Measurements from ENCODE around the gene ATP7A. TPM values are rescaled to one million over a fixed set of nuclear protein-coding genes. Genes with fewer than 3 reads are reported as not detected.

The ATP7A gene
- polyA plus RNA-seq, 1 of the 3 experiments (the other 2 are of a cell fraction): 1.7 TPM

DNA sequence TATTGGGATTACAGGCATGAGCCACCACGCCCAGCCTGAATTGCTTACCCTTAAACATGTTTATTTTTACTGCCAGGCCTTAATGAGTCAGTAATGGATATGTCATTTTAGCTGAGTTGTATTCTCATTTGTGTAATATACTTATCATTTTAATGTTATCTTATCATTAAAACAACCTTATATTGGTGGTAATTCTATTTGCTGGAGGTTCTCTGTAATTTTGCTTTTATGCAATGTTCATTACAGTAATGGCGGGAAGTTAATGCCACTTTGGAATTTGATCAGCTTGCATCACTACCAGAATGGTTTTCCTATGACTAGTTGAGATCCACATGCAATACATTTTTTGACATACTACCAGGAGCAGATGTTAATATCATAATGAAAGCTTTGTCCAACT lies 65.3 kb downstream of the ATP7A start:
- Histone ChIP-seq H3K79me2 (ENCODE audit: insufficient read depth) (no peaks in the 10 kb centered on the region), H3K9me2 (no peaks in the 10 kb centered on the region), H4K20me1 (ENCODE audit: insufficient read depth) (no peaks in the 10 kb centered on the region; the same call in 1 of the 2 replicates), H3K27ac (ENCODE audit: low read depth in 2 of 2, low read length in 1 of 2) (peak overlapping the region in 1 of 2 experiments; percentile 41; a peak in 2 of 4 replicates), H3F3A (replicated peaks; ENCODE audit: insufficient read depth) (no peaks in the 10 kb centered on the region), H3K36me3 (replicated peaks in 1 of 2; ENCODE audit: control insufficient read depth in 1 of 2, insufficient read depth in 2 of 2, low read length in 1 of 2) (no peaks in the 10 kb centered on the region), H3K9me3 (no peaks in the 10 kb centered on the region), H3K4me2 (no peak overlapping the region), H2AFZ (ENCODE audit: low read depth) (no peak overlapping the region), H3K9ac (no peak overlapping the region), H3K4me1 (ENCODE audit: control insufficient read depth in 1 of 2, insufficient read depth in 2 of 2, low read depth in 1 of 2, low read length in 1 of 2) (peaks cover 0 to 2% of the 10 kb centered on the region in 2 experiments; a peak in 2 of 4 replicates), H3K4me3 (ENCODE audit: low read depth in 2 of 2, low read length in 1 of 2) (no peak overlapping the region), H3K27me3 (ENCODE audit: insufficient read depth) (no peaks in the 10 kb centered on the region)
- 59% methylated on average over 2 of the region's 2 CpGs for WGBS (ENCODE audit: low lambda C conversion rate)
- POLR2A ChIA-PET: no interaction called here
- no peak for DNase-seq
- CTCF ChIA-PET: interaction anchor here (1.1 kb wide), 1 partner anchor 35 kb away, joined by 3 read pairs; no protein-coding TSS in a partner anchor
- TF ChIP-seq FOXM1 (IDR thresholded peaks at IDR 0.05; ENCODE audit: low read depth) (no peak), EP300 (IDR thresholded peaks at IDR 0.05; ENCODE audit: borderline replicate concordance in 1 of 2, low read depth in 1 of 2, low read length in 1 of 2) (no peak), TAF1 (IDR thresholded peaks at IDR 0.05; ENCODE audit: borderline replicate concordance, low read depth, low read length) (no peak), FOXJ3 (CRISPR knock-in tag; IDR thresholded peaks at IDR 0.05) (no peak), JUND (IDR thresholded peaks at IDR 0.05) (no peak), RFX5 (IDR thresholded peaks at IDR 0.05; ENCODE audit: low read length) (no peak), SIN3A (IDR thresholded peaks at IDR 0.05; ENCODE audit: borderline replicate concordance, low read depth, low read length) (no peak), MEF2A (IDR thresholded peaks at IDR 0.05; ENCODE audit: borderline replicate concordance, low read depth) (no peak), GABPA (IDR thresholded peaks at IDR 0.05; ENCODE audit: low read depth) (no peak), ELF1 (IDR thresholded peaks at IDR 0.05) (no peak), RXRA (IDR thresholded peaks at IDR 0.05; ENCODE audit: borderline replicate concordance, low read depth) (no peak), TCF12 (IDR thresholded peaks at IDR 0.05) (no peak), NRF1 (IDR thresholded peaks at IDR 0.05; ENCODE audit: low read depth, low read length) (no peak), YY1 (IDR thresholded peaks at IDR 0.05; ENCODE audit: low read depth) (no peak), SMC3 (IDR thresholded peaks at IDR 0.05; ENCODE audit: low read depth, low read length) (no peak), TEAD4 (IDR thresholded peaks at IDR 0.05; ENCODE audit: borderline replicate concordance, insufficient read depth) (no peak), GATA2 (CRISPR knock-in tag; IDR thresholded peaks at IDR 0.05) (no peak)
- TF ChIP-seq, protein P1, sequence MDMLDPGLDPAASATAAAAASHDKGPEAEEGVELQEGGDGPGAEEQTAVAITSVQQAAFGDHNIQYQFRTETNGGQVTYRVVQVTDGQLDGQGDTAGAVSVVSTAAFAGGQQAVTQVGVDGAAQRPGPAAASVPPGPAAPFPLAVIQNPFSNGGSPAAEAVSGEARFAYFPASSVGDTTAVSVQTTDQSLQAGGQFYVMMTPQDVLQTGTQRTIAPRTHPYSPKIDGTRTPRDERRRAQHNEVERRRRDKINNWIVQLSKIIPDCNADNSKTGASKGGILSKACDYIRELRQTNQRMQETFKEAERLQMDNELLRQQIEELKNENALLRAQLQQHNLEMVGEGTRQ (IDR thresholded peaks at IDR 0.05; ENCODE audit: borderline replicate concordance, low read depth, low read length): no peak
- TF ChIP-seq, protein P2, sequence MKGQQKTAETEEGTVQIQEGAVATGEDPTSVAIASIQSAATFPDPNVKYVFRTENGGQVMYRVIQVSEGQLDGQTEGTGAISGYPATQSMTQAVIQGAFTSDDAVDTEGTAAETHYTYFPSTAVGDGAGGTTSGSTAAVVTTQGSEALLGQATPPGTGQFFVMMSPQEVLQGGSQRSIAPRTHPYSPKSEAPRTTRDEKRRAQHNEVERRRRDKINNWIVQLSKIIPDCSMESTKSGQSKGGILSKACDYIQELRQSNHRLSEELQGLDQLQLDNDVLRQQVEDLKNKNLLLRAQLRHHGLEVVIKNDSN (IDR thresholded peaks at IDR 0.05; ENCODE audit: borderline replicate concordance, low read depth): no peak

GRCh38 chrX:77977095-77977494 lies 66.6 kb downstream of the ATP7A start:
- H4K20me1 ChIP-seq (ENCODE audit: insufficient read depth): no peaks in the 10 kb centered on the region
- H3K9ac ChIP-seq: no peak overlapping the region
- H2AFZ ChIP-seq (ENCODE audit: low read depth): no peak overlapping the region
- no peaks in the 10 kb centered on the region for H3K36me3 ChIP-seq (replicated peaks in 1 of 2; ENCODE audit: control insufficient read depth in 1 of 2, insufficient read depth in 2 of 2, low read length in 1 of 2)
- CTCF ChIA-PET: interaction anchor here (1.1 to 2.4 kb wide), 3 partner anchors 31 to 48 kb away, joined by 4 to 6 read pairs (median 4); no protein-coding TSS in a partner anchor
- H3K9me2 ChIP-seq: no peaks in the 10 kb centered on the region
- TF ChIP-seq MXI1 (IDR thresholded peaks at IDR 0.05; ENCODE audit: low read depth, low read length): no peak
- H3K79me2 ChIP-seq (ENCODE audit: insufficient read depth): no peaks in the 10 kb centered on the region
- H3K27ac ChIP-seq (ENCODE audit: low read depth in 2 of 2, low read length in 1 of 2): peak overlapping the region in 1 of 2 experiments; percentile 67; a peak in 2 of 4 replicates
- POLR2A ChIA-PET: no interaction called here
- no peaks in the 10 kb centered on the region for H3K9me3 ChIP-seq
- no peak overlapping the region for H3K4me2 ChIP-seq
- no peak for DNase-seq
- H3K27me3 ChIP-seq (ENCODE audit: insufficient read depth): no peaks in the 10 kb centered on the region
- no peaks in the 10 kb centered on the region for H3F3A ChIP-seq (replicated peaks; ENCODE audit: insufficient read depth)
- H3K4me1 ChIP-seq (ENCODE audit: control insufficient read depth in 1 of 2, insufficient read depth in 2 of 2, low read depth in 1 of 2, low read length in 1 of 2): peaks cover 0 to 2% of the 10 kb centered on the region in 2 experiments; a peak in 2 of 4 replicates
- H3K4me3 ChIP-seq (ENCODE audit: low read depth in 2 of 2, low read length in 1 of 2): no peak overlapping the region
